Measurements from ENCODE around the gene GRK6.

The GRK6 gene

GRCh38 chr5:177449140-177450061, 22.9 kb downstream of the GRK6 start:
- TF ChIP-seq, protein P1, sequence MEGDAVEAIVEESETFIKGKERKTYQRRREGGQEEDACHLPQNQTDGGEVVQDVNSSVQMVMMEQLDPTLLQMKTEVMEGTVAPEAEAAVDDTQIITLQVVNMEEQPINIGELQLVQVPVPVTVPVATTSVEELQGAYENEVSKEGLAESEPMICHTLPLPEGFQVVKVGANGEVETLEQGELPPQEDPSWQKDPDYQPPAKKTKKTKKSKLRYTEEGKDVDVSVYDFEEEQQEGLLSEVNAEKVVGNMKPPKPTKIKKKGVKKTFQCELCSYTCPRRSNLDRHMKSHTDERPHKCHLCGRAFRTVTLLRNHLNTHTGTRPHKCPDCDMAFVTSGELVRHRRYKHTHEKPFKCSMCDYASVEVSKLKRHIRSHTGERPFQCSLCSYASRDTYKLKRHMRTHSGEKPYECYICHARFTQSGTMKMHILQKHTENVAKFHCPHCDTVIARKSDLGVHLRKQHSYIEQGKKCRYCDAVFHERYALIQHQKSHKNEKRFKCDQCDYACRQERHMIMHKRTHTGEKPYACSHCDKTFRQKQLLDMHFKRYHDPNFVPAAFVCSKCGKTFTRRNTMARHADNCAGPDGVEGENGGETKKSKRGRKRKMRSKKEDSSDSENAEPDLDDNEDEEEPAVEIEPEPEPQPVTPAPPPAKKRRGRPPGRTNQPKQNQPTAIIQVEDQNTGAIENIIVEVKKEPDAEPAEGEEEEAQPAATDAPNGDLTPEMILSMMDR (IDR thresholded peaks at IDR 0.05; ENCODE audit: low read depth, low read length), result no peak
- no peak overlapping the region for H3K4me3 ChIP-seq (replicated peaks in 1 of 2; ENCODE audit: low read depth in 2 of 2, low read length in 2 of 2)
- no peak for DNase-seq (ENCODE audit: low read depth in 2 of 2)

DNA sequence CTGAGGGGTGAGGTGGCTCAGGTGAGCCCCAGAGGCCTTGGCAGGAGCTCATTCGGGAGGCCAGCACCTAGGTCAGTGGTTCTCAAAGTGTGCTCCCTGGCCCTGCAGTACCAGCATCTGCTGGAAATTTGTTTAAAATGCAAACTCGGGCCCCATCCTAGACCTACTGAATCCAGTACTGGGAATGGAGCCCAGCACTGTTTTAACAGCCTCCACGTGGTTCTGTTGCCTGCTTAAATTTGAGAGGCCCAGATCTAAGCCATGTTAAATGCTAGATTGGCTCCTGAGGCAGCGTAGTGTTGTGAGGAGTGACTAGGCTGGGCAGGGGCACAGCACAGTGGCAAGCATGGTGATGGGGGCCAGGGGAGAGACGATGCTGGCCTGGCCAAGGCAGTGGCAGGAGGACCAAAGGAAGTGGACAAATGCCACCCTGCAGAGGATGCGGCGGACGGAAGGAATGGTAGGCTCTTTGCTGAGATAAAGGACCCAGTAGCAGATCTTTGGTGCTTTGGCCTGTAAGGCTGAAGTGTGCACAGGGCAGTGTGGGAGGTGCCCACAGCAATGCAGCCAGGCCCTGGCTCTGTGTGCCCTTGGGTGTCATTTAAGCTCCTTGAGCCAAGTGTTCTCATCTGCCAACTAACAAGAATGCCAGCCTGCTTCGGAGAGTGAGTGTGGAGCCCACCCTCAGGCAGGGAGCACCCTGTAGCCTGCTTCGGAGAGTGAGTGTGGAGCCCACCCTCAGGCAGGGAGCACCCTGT, 24.4 kb downstream of the GRK6 start:
- TF ChIP-seq, protein P1 (IDR thresholded peaks at IDR 0.05; ENCODE audit: low read depth, low read length), result no peak
- DNase-seq (ENCODE audit: low read depth in 2 of 2), result no peak
- no peak overlapping the region for H3K4me3 ChIP-seq (replicated peaks in 1 of 2; ENCODE audit: low read depth in 2 of 2, low read length in 2 of 2)

- TF ChIP-seq, protein P1 (IDR thresholded peaks at IDR 0.05; ENCODE audit: low read depth, low read length), result no peak
- H3K4me3 ChIP-seq (replicated peaks in 1 of 2; ENCODE audit: low read depth in 2 of 2, low read length in 2 of 2), result no peak overlapping the region
- no peak for DNase-seq (ENCODE audit: low read depth in 2 of 2)
Measured at GRCh38 chr5:177452688-177453638, 26.5 kb downstream of the GRK6 start.

DNA sequence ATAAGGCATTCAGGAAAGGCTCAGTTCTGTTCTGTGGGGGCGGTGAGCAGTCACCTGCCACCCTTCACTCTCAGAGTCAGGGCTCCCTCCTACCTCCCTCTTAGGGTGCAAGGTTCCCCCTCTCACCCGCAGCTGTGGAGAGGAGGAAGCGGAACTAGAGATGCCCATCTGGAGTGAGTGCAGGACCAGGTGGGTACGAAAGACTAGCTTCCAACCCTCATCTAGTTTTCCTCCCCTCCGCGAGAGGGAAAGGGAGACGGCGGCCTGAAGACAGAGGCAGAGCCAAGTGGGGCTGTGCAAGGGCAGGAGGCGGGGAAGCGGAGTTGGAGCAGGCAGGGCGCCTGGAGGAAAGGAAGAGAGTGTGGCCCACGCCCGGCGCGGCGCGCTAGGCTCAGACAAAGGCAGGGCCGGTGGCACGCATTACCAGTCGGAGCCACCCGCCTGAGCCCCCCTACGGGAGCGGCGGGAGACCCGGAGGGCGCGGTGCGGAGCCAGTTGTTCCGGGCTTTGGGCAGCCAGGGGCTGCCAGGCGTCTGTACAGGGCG, 27.4 kb downstream of the GRK6 start:
- peak overlapping the region; percentile 24 to 26 for H3K4me3 ChIP-seq (replicated peaks in 1 of 2; ENCODE audit: low read depth in 2 of 2, low read length in 2 of 2)
- TF ChIP-seq, protein P1 (IDR thresholded peaks at IDR 0.05; ENCODE audit: low read depth, low read length), result no peak
- DNase-seq (ENCODE audit: low read depth in 2 of 2), result peak in 1 of 2 donors; percentile 45

DNA sequence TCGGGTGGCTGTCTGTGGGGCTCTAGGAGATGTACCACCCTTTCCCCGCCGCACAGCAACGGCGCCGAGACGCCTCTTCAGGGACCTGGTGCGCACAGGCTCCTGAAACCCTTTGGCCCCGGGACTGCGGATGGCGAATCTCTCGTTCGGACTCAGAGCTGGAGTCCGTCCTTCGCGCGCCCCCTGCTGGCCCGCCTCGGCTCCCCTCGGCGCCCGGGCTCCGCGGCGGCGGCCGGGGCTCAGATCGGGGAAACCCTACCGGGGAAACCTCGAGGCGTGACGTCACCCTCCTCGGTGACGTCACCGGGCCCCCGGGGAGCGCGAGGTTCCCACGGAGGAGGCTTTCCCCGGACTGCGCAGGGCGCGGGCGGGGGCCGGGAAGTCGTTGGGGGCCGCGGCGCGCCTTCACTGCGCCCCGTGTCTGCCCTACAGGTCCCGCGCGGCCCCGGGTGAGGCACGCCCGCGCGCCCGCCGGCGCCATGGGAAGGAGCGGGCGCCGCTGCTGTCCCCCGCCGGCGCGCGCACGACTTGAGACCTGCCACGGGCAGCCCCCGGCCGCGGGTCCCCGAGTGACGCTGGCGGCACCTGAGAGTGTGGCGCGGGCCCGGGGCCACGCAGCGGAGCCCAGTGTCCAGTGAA, 28.0 kb downstream of the GRK6 start:
- peak; percentile 89 for DNase-seq (ENCODE audit: low read depth in 2 of 2)
- TF ChIP-seq, protein P1 (IDR thresholded peaks at IDR 0.05; ENCODE audit: low read depth, low read length), result peak; percentile 51
- peak overlapping the region; percentile 45 to 49 for H3K4me3 ChIP-seq (replicated peaks in 1 of 2; ENCODE audit: low read depth in 2 of 2, low read length in 2 of 2)

Data from cardiac fibroblast (primary cell).